ENCODE data around the gene GPR161.

GPR161 gene

DNA sequence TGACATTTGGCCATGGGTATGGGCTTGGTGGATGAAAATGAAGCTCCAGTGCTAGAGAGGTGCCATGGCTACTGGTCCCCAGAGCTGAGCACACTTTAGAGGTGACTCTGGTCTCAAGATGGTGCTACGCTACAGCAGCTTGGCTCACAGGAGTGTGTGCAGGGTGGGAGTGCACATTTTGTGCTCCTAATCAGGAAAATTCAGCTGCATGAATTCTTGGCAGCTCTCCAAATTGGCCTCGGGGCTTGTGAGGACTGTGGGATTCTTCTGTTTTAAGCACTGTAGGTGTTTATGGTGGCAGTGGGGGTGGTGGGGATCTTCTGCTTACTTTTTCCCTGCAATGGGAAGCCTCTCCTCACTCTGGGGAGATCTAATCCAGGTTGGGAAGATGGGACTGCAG lies 24.7 kb upstream of the GPR161 start:
- Histone ChIP-seq H3K27ac (ENCODE audit: low read length) (no peak overlapping the region), H4K20me1 (ENCODE audit: insufficient read depth, low read length) (no peaks in the 10 kb centered on the region), H3K4me3 (ENCODE audit: low read length) (no peak overlapping the region), H3K4me1 (ENCODE audit: low read length) (peaks cover 31% of the 10 kb centered on the region), H3K27me3 (ENCODE audit: low read depth, low read length) (no peaks in the 10 kb centered on the region), H3K4me2 (ENCODE audit: low read length) (no peak overlapping the region), H3K36me3 (replicated peaks; ENCODE audit: low read depth, low read length) (peaks cover 9% of the 10 kb centered on the region), H3K9me3 (ENCODE audit: insufficient read depth, low read length) (peaks cover 17% of the 10 kb centered on the region), H2AFZ (ENCODE audit: low read depth, low read length) (no peak overlapping the region), H3K79me2 (ENCODE audit: low read length) (no peaks in the 10 kb centered on the region), H3K9ac (ENCODE audit: low read length) (no peak overlapping the region)
- no peak for TF ChIP-seq EZH2phosphoT487 (IDR thresholded peaks at IDR 0.05; ENCODE audit: low read depth)
- TF ChIP-seq, protein P1, sequence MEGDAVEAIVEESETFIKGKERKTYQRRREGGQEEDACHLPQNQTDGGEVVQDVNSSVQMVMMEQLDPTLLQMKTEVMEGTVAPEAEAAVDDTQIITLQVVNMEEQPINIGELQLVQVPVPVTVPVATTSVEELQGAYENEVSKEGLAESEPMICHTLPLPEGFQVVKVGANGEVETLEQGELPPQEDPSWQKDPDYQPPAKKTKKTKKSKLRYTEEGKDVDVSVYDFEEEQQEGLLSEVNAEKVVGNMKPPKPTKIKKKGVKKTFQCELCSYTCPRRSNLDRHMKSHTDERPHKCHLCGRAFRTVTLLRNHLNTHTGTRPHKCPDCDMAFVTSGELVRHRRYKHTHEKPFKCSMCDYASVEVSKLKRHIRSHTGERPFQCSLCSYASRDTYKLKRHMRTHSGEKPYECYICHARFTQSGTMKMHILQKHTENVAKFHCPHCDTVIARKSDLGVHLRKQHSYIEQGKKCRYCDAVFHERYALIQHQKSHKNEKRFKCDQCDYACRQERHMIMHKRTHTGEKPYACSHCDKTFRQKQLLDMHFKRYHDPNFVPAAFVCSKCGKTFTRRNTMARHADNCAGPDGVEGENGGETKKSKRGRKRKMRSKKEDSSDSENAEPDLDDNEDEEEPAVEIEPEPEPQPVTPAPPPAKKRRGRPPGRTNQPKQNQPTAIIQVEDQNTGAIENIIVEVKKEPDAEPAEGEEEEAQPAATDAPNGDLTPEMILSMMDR (IDR thresholded peaks at IDR 0.05; ENCODE audit: low read depth, low read length) = no peak

DNA sequence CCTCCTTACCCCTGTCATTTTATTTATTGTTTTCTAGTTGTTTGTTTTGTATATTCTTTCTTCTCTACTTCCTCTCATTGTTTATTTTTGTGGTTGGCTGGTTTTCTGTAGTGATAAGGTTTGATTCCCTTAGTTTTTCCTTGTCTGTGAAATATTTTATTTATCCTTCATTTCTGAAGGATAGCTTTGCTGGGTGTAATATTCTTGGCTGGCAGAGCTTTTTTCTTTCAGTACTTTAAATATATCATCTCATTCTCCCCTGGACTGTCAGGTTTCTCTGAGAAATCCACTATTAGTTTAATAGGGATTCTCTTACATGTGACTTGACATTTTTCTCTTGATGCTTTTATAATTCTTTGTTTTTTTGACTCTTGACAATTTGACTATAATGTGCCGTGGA lies 23.2 kb upstream of the GPR161 start:
- no peaks in the 10 kb centered on the region for H4K20me1 ChIP-seq (ENCODE audit: insufficient read depth, low read length)
- H2AFZ ChIP-seq (ENCODE audit: low read depth, low read length) = no peak overlapping the region
- H3K36me3 ChIP-seq (replicated peaks; ENCODE audit: low read depth, low read length) = peaks cover 9% of the 10 kb centered on the region
- peaks cover 17% of the 10 kb centered on the region for H3K9me3 ChIP-seq (ENCODE audit: insufficient read depth, low read length)
- no peak overlapping the region for H3K9ac ChIP-seq (ENCODE audit: low read length)
- no peaks in the 10 kb centered on the region for H3K27me3 ChIP-seq (ENCODE audit: low read depth, low read length)
- no peaks in the 10 kb centered on the region for H3K79me2 ChIP-seq (ENCODE audit: low read length)
- TF ChIP-seq, protein P1 (IDR thresholded peaks at IDR 0.05; ENCODE audit: low read depth, low read length) = no peak
- TF ChIP-seq EZH2phosphoT487 (IDR thresholded peaks at IDR 0.05; ENCODE audit: low read depth) = no peak
- H3K27ac ChIP-seq (ENCODE audit: low read length) = no peak overlapping the region
- H3K4me3 ChIP-seq (ENCODE audit: low read length) = no peak overlapping the region
- H3K4me1 ChIP-seq (ENCODE audit: low read length) = peaks cover 28% of the 10 kb centered on the region
- no peak overlapping the region for H3K4me2 ChIP-seq (ENCODE audit: low read length)

DNA sequence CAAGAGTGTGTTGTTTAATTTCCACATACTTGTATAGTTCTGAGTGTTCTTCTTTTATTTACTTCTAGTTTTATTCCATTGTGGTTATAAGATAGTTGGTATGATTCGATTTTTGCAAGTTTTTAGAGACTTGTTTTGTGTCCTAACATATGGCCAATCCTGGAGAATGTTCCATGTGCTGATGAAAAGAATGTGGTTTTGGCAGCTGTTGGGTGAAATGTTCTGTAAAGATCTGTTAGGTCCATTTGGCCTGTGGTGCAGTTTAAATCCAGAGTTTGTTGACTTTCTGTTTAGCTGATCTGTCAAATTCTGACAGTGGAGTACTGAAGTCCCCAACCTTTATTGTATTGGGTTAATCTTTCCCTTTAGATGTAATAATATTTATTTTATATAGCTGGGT lies 22.5 kb upstream of the GPR161 start:
- Histone ChIP-seq H3K4me3 (ENCODE audit: low read length) (no peak overlapping the region), H3K9ac (ENCODE audit: low read length) (no peak overlapping the region), H3K36me3 (replicated peaks; ENCODE audit: low read depth, low read length) (peaks cover 9% of the 10 kb centered on the region), H3K9me3 (ENCODE audit: insufficient read depth, low read length) (peaks cover 17% of the 10 kb centered on the region), H3K27me3 (ENCODE audit: low read depth, low read length) (no peaks in the 10 kb centered on the region), H2AFZ (ENCODE audit: low read depth, low read length) (no peak overlapping the region), H3K4me1 (ENCODE audit: low read length) (peaks cover 21% of the 10 kb centered on the region), H3K27ac (ENCODE audit: low read length) (no peak overlapping the region), H3K79me2 (ENCODE audit: low read length) (no peaks in the 10 kb centered on the region), H4K20me1 (ENCODE audit: insufficient read depth, low read length) (no peaks in the 10 kb centered on the region), H3K4me2 (ENCODE audit: low read length) (no peak overlapping the region)
- TF ChIP-seq, protein P1 (IDR thresholded peaks at IDR 0.05; ENCODE audit: low read depth, low read length) = no peak
- TF ChIP-seq EZH2phosphoT487 (IDR thresholded peaks at IDR 0.05; ENCODE audit: low read depth) = no peak

DNA sequence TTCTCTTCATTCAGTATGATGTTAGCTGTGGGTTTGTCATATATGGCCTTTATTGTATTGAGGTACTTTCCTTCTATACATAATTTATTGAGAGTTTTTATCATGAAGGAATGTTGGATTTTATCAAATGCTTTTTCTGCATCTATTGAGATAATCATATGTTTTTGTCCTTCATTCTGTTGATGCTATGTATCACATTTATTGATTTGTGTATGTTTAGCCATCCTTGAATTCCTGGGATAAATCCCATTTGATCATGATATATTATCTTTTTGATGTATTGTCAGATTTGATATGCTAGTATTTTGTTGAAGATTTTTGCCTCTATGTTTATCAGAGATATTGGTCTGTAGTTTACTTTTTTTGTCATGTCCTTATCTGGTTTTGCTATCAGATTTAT lies 20.9 kb upstream of the GPR161 start:
- H3K27me3 ChIP-seq (ENCODE audit: low read depth, low read length) = no peaks in the 10 kb centered on the region
- no peak overlapping the region for H2AFZ ChIP-seq (ENCODE audit: low read depth, low read length)
- no peaks in the 10 kb centered on the region for H3K79me2 ChIP-seq (ENCODE audit: low read length)
- H3K36me3 ChIP-seq (replicated peaks; ENCODE audit: low read depth, low read length) = peaks cover 5% of the 10 kb centered on the region
- H3K4me2 ChIP-seq (ENCODE audit: low read length) = no peak overlapping the region
- H3K4me3 ChIP-seq (ENCODE audit: low read length) = no peak overlapping the region
- TF ChIP-seq, protein P1 (IDR thresholded peaks at IDR 0.05; ENCODE audit: low read depth, low read length) = no peak
- no peak for TF ChIP-seq EZH2phosphoT487 (IDR thresholded peaks at IDR 0.05; ENCODE audit: low read depth)
- H4K20me1 ChIP-seq (ENCODE audit: insufficient read depth, low read length) = no peaks in the 10 kb centered on the region
- peaks cover 6% of the 10 kb centered on the region for H3K4me1 ChIP-seq (ENCODE audit: low read length)
- no peak overlapping the region for H3K27ac ChIP-seq (ENCODE audit: low read length)
- peaks cover 17% of the 10 kb centered on the region for H3K9me3 ChIP-seq (ENCODE audit: insufficient read depth, low read length)
- H3K9ac ChIP-seq (ENCODE audit: low read length) = no peak overlapping the region

Data from OCI-LY3 (cell line).